ENCODE results near the gene SLX4IP.
A peak's percentile ranks its signal among the peaks of the same experiment; 100 is the strongest.

The SLX4IP gene

DNA sequence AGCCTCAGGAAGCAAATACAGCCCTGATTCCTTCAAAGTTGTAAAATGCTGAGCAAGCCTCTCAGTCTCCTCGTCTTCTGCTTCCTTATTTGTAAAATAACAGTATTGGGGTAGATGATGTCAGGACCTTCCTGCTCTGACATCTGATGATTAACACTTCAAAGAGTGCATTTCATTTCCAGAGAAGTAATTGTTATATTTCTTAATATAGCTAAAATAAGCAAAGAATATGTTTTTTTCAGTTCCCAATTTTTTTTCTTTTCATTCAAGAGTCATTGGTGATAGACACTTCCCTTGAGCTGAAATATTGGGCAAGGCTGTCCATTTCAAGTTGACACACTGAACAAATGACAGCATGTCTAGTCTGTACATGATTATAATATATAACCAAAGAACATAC lies 53.4 kb downstream of the SLX4IP start:
- no peak for DNase-seq (ENCODE audit: low read depth)
- no peak overlapping the region for H3K4me3 ChIP-seq (ENCODE audit: low read depth, low read length)

- no peak overlapping the region for H3K4me3 ChIP-seq (ENCODE audit: low read depth, low read length)
- no peak for DNase-seq (ENCODE audit: low read depth)
Measured at GRCh38 chr20:10489853-10490252, 54.7 kb downstream of the SLX4IP start.

GRCh38 chr20:10490257-10490656 lies 55.2 kb downstream of the SLX4IP start:
- no peak for DNase-seq (ENCODE audit: low read depth)
- H3K4me3 ChIP-seq (ENCODE audit: low read depth, low read length), result no peak overlapping the region

- H3K4me3 ChIP-seq (ENCODE audit: low read depth, low read length), result no peak overlapping the region
- no peak for DNase-seq (ENCODE audit: low read depth)
Measured at GRCh38 chr20:10490706-10491105, 55.6 kb downstream of the SLX4IP start.

DNA sequence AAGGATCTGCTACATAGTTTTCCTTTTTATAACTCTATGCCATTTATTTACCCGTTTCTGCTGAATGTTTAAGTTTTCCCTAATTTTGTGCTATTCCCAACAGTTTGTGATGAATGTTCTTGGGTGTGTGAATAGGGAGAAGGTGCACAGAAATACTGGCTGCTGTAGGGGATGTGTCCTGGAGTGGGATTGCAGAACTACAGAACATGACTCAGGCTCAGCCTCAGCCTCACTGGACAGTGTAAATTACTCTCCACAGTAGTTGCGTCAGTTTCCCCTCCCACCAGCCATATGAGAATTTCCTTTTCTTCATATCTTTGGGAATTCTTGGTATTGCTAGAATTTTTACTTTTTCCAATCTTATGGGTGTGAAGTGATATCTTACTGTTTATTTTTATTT lies 57.0 kb downstream of the SLX4IP start:
- DNase-seq (ENCODE audit: low read depth), result no peak
- H3K4me3 ChIP-seq (ENCODE audit: low read depth, low read length), result no peak overlapping the region

- DNase-seq (ENCODE audit: low read depth), result no peak
- no peak overlapping the region for H3K4me3 ChIP-seq (ENCODE audit: low read depth, low read length)
Measured at GRCh38 chr20:10492844-10493243, 57.7 kb downstream of the SLX4IP start.

DNA sequence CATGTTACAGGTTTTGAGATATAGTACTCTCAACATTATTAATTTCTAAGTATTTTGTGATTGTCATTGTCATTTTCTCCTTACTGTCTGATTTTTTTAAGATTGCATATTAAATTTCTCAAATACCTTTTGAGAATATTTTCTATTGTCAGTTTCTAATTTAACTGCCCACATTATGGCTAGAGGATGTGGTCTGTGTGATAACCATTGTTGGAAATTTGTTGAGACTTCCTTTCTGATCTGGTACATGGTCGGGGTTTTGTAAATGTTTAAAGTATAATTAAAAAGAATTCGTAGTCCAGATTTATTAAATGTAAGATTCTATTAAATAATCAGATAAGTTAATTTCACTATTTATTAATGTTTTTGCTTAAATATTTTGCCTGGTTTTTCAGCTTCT lies 60.1 kb downstream of the SLX4IP start:
- DNase-seq (ENCODE audit: low read depth), result no peak
- no peak overlapping the region for H3K4me3 ChIP-seq (ENCODE audit: low read depth, low read length)

DNA sequence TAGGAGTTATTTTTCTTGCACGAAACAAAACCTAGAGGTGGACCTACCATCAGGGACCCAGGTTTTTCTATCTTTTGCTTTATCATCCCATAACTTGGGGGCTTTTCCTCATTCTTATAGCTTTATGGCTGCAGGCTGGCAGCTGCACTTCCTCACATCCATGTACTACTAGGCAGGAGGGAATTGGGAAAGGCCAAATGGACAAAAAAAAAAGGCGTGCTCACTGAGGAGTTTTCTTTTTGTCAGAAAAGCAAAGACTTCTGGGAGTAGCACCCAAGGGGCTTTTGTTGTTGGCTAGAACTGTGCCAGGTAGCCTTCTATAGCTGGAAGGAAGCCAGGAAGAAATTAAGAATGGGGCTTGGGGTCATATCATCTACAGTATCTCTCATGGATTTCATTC lies 61.4 kb downstream of the SLX4IP start:
- no peak overlapping the region for H3K4me3 ChIP-seq (ENCODE audit: low read depth, low read length)
- DNase-seq (ENCODE audit: low read depth), result no peak

DNA sequence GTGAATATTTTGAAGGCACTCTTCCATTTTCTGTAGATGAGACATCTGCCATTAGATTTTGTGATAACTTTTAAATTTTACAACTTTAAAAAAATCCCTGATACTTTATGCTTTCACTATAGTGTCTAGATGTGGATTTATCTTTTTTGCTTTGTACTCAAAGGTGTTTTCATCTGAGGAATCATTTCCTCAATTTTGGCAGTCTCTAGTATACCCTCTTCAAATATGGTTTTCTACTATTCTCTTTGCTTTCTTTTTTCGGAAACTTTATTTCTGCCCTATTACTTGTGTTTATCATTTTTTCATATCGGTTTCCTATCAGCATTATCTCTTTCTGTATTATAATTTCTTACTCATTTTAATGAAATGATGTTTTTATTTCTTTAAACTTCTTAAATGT lies 62.2 kb downstream of the SLX4IP start:
- no peak for DNase-seq (ENCODE audit: low read depth)
- no peak overlapping the region for H3K4me3 ChIP-seq (ENCODE audit: low read depth, low read length)

GRCh38 chr20:10497791-10498190 lies 62.7 kb downstream of the SLX4IP start:
- DNase-seq (ENCODE audit: low read depth), result no peak
- no peak overlapping the region for H3K4me3 ChIP-seq (ENCODE audit: low read depth, low read length)

DNA sequence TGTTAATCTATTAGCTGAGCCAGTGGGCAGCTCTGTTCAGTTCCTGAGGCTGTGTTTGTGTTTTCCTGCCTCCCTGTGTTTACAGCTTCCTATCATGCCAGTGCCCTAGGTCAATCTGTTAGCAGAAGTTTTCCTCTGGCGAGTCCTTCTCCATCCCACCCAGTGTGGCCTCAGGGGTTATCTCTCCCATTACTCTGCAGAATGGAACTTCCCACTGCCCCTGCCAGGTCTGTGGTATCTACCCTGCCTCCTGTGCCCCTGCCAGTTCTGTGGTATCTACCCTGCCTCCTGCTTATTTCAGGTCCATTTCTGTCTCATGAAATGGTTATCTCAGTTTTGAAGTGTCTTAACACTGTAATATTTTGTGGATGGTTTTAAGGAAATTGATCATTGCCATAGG lies 63.1 kb downstream of the SLX4IP start:
- H3K4me3 ChIP-seq (ENCODE audit: low read depth, low read length), result no peak overlapping the region
- DNase-seq (ENCODE audit: low read depth), result no peak

DNA sequence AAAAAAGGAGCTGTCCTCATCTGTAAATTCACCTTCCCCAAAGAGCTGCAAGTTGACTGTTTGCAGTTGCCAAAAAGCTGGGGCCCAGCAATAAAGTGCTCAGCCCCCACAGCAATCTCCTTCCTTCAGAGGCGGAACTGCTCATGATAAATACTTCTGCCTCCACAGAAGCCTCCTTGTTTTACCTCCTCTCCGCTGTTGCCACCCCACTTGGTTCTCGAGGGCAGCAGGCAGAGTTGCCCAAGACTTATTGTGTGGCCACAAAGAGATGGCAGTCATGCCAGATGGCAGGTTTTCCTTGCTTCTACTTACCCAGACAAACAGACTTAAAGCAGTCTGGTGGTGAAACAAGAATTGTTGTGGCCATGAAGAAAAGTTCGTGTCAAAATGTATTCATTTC lies 66.3 kb downstream of the SLX4IP start:
- H3K4me3 ChIP-seq (ENCODE audit: low read depth, low read length), result peak overlapping the region; percentile 14
- DNase-seq (ENCODE audit: low read depth), result no peak

- no peak overlapping the region for H3K4me3 ChIP-seq (ENCODE audit: low read depth, low read length)
Measured at GRCh38 chr20:10502098-10502526, 67.0 kb downstream of the SLX4IP start.

GRCh38 chr20:10504608-10504993 lies 69.5 kb downstream of the SLX4IP start:
- DNase-seq (ENCODE audit: low read depth), result no peak
- H3K4me3 ChIP-seq (ENCODE audit: low read depth, low read length), result no peak overlapping the region

More at GRCh38 chr20:10502098-10502526, 67.0 kb downstream of the SLX4IP start:
- DNase-seq (ENCODE audit: low read depth), result no peak

GRCh38 chr20:10504994-10505730 lies 70.1 kb downstream of the SLX4IP start:
- peak; percentile 69 for DNase-seq (ENCODE audit: low read depth)
- H3K4me3 ChIP-seq (ENCODE audit: low read depth, low read length), result no peak overlapping the region

DNA sequence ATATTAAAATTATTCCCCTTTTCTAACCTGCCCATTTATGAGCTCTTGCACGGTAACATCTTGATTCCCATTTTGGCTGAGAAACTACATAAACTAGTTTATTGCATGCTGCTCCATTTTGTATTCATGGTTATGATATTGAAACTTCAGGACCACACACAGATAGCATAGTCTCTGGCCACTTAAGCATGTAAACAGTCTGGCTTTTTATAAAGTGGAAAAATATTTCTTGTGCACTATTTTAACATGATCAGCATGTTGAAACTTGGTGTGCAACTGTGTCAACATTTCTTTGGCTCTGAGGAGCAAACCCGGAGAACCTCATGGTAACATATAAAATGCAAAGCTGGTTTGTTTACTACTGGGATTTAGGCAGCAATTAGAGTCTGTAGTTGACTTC lies 70.7 kb downstream of the SLX4IP start:
- H3K4me3 ChIP-seq (ENCODE audit: low read depth, low read length), result no peak overlapping the region
- DNase-seq (ENCODE audit: low read depth), result no peak

DNA sequence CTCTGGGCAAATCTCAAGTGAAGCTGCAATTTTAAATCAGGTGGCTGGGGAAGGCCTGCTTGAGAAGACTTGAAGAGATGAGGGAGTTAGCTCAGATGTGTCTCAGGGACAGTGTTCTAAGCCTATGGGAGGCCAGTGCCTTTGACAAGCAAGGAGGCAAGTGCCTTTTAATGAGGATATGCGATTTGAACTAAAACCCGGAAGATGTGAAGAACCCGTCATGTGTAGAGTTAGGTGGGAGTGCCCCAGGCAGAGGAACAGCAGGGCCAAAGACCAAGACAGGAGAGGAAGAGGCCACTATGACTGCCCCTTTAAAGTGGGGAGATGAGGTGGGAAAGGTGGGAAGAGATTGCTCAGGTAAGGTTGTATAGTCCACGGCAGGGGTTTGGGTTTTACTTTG lies 71.9 kb downstream of the SLX4IP start:
- DNase-seq (ENCODE audit: low read depth), result no peak
- H3K4me3 ChIP-seq (ENCODE audit: low read depth, low read length), result no peak overlapping the region

GRCh38 chr20:10508060-10508459 lies 73.0 kb downstream of the SLX4IP start:
- DNase-seq (ENCODE audit: low read depth), result no peak
- no peak overlapping the region for H3K4me3 ChIP-seq (ENCODE audit: low read depth, low read length)

DNA sequence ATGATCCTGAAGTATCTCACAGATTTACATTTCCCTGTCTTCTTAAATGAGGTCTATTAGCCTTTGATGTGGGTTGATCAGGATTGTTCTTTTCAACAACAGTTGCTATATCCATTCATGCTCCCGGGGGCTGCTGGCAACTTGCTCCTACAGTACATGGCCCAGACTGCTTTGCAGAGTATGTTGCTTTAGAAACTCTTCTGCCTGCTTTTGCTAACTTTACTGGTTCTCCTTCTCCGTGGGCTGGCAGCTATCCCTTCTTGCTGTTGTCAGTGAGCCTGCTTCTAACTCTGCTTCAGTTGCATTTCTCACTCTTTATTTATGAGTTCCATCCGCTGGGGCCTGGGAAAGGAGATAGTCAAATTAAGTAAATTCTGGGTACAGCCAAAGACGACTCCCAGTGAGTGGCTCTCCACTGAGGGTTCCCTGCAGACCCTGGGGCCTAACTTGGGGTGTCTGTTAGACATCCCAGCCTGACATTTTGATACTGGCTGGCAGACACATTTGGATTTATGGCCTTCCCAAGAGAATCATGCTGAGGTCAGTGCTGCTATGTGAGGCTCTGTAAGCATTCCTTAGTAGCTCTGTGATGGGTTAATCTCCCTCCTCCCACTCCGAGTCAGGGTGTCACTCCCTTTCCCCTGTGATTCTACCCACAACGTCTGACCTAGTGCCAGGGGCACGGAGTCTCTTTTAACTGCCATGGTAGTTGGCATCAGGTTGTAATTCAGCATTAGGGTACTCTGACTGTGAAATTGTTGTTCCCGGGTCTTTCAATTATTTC lies 73.6 kb downstream of the SLX4IP start:
- DNase-seq (ENCODE audit: low read depth), result peak; percentile 83
- no peak overlapping the region for H3K4me3 ChIP-seq (ENCODE audit: low read depth, low read length)

GRCh38 chr20:10509376-10509775 lies 74.3 kb downstream of the SLX4IP start:
- no peak for DNase-seq (ENCODE audit: low read depth)

GRCh38 chr20:10510216-10510615 lies 75.1 kb downstream of the SLX4IP start:
- no peak for DNase-seq (ENCODE audit: low read depth)

More at GRCh38 chr20:10509376-10509775, 74.3 kb downstream of the SLX4IP start:
- no peak overlapping the region for H3K4me3 ChIP-seq (ENCODE audit: low read depth, low read length)

More at GRCh38 chr20:10510216-10510615, 75.1 kb downstream of the SLX4IP start:
- no peak overlapping the region for H3K4me3 ChIP-seq (ENCODE audit: low read depth, low read length)

All from skeletal muscle cell (primary cell).